ENCODE data around the gene COX14. TPM values are rescaled to one million over a fixed set of nuclear protein-coding genes. Genes with fewer than 3 reads are reported as not detected.
"Not testable (repeated sequence)": the region's sequence is repeated elsewhere in the genome, so short reads cannot be mapped to it uniquely, and the experiment has no call there.

Gene COX14
- total and polyA plus RNA-seq, 9 donors, result 27.1 to 58.6 (median 35.7) TPM

DNA sequence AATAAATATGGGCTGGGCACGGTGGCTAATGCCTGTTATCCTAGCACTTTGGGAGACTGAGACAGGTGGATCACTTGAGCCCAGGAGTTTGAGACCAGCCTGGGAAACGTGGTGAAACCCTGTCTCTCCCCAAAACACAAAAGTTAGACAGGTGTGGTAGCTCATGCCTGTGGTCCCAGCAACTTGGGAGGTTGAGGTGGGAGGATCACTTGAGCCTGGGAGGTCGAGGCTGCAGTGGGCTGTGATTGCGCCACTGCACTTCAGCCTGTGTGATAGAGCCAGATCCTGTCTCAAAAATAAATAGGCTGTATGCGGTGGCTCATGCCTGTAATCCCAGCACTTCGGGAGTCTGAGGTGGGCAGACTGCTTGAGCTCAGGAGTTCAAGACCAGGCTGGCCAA is 36.0 kb downstream of the COX14 start:
- H3K36me3 ChIP-seq (ENCODE audit: control insufficient read depth, insufficient read depth, low read length); H3K27me3 ChIP-seq (ENCODE audit: control insufficient read depth, insufficient read depth, low read length); H3K4me1 ChIP-seq (ENCODE audit: control insufficient read depth, insufficient read depth, low read length); H3K27ac ChIP-seq (ENCODE audit: low read length); H3K4me3 ChIP-seq (ENCODE audit: low read length); DNase-seq; H3K9me3 ChIP-seq (replicated peaks; ENCODE audit: control insufficient read depth, low read depth, low read length): not testable (repeated sequence)
- WGBS (ENCODE audit: insufficient coverage), result 97% methylated on average over 4 of the region's 6 CpGs

DNA sequence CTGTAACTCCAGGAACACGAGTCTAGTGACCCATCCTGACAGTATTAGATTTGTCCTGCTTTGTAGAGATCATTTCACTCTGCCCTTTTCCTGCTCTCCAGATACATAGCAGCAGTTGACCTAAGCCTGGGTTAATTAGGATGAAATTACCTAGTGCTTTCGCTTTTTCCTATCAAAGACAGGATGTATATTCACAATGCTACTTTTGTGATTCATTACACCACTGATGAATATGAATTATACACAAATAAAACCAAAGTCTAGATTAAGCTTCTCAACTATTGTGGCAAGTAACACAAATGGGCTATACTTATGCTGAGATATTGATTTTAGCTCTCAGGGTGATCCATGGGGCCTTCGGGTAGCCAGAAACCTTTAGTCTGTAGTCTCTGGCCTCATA is 37.3 kb downstream of the COX14 start:
- Histone ChIP-seq H3K36me3 (ENCODE audit: control insufficient read depth, insufficient read depth, low read length) (peaks cover 2% of the 10 kb centered on the region), H3K4me1 (ENCODE audit: control insufficient read depth, insufficient read depth, low read length) (no peaks in the 10 kb centered on the region), H3K27ac (ENCODE audit: low read length) (no peak overlapping the region), H3K9me3 (replicated peaks; ENCODE audit: control insufficient read depth, low read depth, low read length) (no peaks in the 10 kb centered on the region), H3K4me3 (ENCODE audit: low read length) (no peak overlapping the region), H3K27me3 (ENCODE audit: control insufficient read depth, insufficient read depth, low read length) (no peaks in the 10 kb centered on the region)
- WGBS (ENCODE audit: insufficient coverage), result no CpG with 5 or more reads among the region's 3 CpGs
- no peak for DNase-seq

DNA sequence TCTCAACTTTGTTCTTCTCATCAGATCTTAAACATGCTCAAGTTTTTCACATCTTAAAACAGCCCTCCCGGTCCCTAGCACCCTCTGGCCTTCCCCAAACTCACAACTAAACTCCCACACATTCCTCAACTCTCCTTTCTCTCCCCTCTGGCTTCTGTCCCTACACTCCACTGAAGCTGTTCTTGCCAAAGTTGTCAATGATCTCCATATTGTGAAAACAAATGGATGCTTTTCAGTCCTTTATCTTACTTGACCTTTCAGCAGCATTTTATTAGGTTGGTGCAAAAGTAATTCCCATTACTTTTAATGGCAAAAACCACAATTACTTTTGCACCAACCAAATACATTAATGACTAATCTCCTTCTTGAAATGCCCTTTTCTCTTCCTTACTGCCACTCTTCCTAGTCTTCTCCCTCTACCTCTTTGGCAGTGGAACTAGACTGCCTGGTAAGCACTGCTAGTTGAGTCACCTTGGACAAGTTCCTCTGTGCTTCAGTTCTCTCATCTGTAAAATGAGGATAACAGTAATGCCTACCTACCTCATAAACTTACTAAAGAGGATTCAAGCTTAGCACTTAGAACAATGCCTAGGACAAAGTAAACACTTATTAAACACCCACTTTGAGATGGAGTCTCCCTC is 39.1 kb downstream of the COX14 start:
- H3K9me3 ChIP-seq (replicated peaks; ENCODE audit: control insufficient read depth, low read depth, low read length), result no peaks in the 10 kb centered on the region
- 53% methylated on average over 1 of the region's 1 CpG for WGBS (ENCODE audit: insufficient coverage)
- no peaks in the 10 kb centered on the region for H3K27me3 ChIP-seq (ENCODE audit: control insufficient read depth, insufficient read depth, low read length)
- no peak for DNase-seq
- H3K27ac ChIP-seq (ENCODE audit: low read length), result no peak overlapping the region
- peaks cover 2% of the 10 kb centered on the region for H3K36me3 ChIP-seq (ENCODE audit: control insufficient read depth, insufficient read depth, low read length)
- H3K4me1 ChIP-seq (ENCODE audit: control insufficient read depth, insufficient read depth, low read length), result no peaks in the 10 kb centered on the region
- H3K4me3 ChIP-seq (ENCODE audit: low read length), result no peak overlapping the region

DNA sequence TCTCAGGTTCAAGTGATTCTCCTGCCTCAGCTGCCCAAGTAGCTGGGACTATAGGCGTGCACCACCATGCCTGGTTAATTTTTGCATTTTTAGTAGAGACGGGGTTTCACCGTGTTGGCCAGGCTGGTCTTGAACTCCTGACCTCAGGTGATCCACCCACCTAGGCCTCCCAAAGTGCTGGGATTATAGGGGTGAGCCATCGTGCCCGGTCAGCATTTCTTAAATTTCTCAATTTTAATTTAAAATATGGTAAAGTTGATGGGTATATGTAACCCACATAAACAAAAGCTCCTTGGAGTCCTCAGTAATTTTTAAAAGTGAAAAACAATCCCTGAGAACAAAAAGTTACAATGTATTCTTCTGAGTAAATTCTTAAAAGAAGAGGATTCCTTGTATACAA is 42.9 kb downstream of the COX14 start:
- not testable (repeated sequence) for H3K27ac ChIP-seq (ENCODE audit: low read length); H3K4me3 ChIP-seq (ENCODE audit: low read length); H3K27me3 ChIP-seq (ENCODE audit: control insufficient read depth, insufficient read depth, low read length); H3K36me3 ChIP-seq (ENCODE audit: control insufficient read depth, insufficient read depth, low read length); H3K9me3 ChIP-seq (replicated peaks; ENCODE audit: control insufficient read depth, low read depth, low read length); H3K4me1 ChIP-seq (ENCODE audit: control insufficient read depth, insufficient read depth, low read length); DNase-seq
- whole genome bisulfite sequencing (ENCODE audit: insufficient coverage), result no CpG with 5 or more reads among the region's 5 CpGs

DNA sequence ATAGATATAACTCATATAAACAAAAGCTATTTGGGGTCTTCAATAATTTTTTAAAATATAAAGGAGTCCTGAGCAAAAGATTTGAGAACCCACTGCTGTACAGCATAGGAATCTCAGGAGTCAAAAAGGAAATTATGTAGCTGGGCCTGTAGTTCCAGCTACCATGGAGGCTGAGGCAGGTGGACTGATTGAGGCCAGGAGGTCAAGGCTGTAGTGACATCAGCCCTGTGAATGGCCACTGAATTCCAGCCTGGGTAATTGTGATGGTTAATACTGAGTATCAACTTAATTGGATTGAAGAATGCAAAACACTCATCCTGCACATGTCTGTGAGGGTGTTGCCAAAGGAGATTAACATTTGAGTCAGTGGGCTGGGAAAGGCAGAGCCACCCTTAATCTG is 44.6 kb downstream of the COX14 start:
- Histone ChIP-seq H3K36me3 (ENCODE audit: control insufficient read depth, insufficient read depth, low read length) (peaks cover 5% of the 10 kb centered on the region), H3K9me3 (replicated peaks; ENCODE audit: control insufficient read depth, low read depth, low read length) (no peaks in the 10 kb centered on the region), H3K4me1 (ENCODE audit: control insufficient read depth, insufficient read depth, low read length) (no peaks in the 10 kb centered on the region), H3K27ac (ENCODE audit: low read length) (no peak overlapping the region), H3K27me3 (ENCODE audit: control insufficient read depth, insufficient read depth, low read length) (no peaks in the 10 kb centered on the region), H3K4me3 (ENCODE audit: low read length) (no peak overlapping the region)
- no peak for DNase-seq

DNA sequence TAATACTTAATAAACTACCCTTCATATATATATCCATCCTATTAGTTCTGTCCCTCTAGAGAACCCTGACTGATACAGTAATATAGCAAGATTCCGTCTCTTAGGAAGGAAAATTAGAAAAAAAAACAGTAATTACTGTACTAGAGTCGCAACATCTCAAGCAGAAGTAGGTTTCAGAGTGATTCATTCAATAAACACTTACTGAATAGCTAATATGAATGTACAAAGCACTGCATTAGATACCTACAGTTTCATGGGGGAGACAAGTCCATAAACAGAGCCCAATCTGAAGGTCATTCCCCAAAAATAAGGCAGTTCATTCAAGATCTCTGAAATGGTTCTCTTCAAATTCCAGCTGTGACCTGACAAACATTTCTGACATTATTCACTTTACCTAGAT is 45.2 kb downstream of the COX14 start:
- WGBS (ENCODE audit: insufficient coverage), result no CpG with 5 or more reads among the region's 2 CpGs
- Histone ChIP-seq H3K27me3 (ENCODE audit: control insufficient read depth, insufficient read depth, low read length) (no peaks in the 10 kb centered on the region), H3K9me3 (replicated peaks; ENCODE audit: control insufficient read depth, low read depth, low read length) (no peaks in the 10 kb centered on the region), H3K4me3 (ENCODE audit: low read length) (no peak overlapping the region), H3K36me3 (ENCODE audit: control insufficient read depth, insufficient read depth, low read length) (peaks cover 5% of the 10 kb centered on the region), H3K27ac (ENCODE audit: low read length) (no peak overlapping the region), H3K4me1 (ENCODE audit: control insufficient read depth, insufficient read depth, low read length) (no peaks in the 10 kb centered on the region)
- no peak for DNase-seq

DNA sequence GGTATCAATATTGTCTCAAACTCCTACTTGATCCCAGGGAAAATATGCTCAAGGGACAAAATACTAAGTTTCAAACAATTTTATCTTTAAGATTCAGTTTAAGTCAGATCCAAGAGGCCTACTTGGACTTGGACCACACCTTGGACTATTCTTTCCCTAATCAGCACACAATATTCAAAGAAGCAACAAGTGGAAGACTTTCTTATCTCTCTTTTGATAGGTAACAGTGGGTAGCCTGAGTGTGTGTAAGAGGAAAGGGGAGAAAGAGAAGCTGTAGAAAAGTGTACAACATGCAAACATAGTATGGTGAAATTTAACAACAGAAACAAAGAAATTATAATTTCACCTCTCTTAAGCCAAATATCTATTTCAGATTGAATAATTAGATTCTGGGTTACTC is 48.6 kb downstream of the COX14 start:
- Histone ChIP-seq H3K4me1 (ENCODE audit: control insufficient read depth, insufficient read depth, low read length) (no peaks in the 10 kb centered on the region), H3K27me3 (ENCODE audit: control insufficient read depth, insufficient read depth, low read length) (no peaks in the 10 kb centered on the region), H3K36me3 (ENCODE audit: control insufficient read depth, insufficient read depth, low read length) (peaks cover 3% of the 10 kb centered on the region), H3K4me3 (ENCODE audit: low read length) (no peak overlapping the region), H3K9me3 (replicated peaks; ENCODE audit: control insufficient read depth, low read depth, low read length) (no peaks in the 10 kb centered on the region), H3K27ac (ENCODE audit: low read length) (no peak overlapping the region)
- no peak for DNase-seq

DNA sequence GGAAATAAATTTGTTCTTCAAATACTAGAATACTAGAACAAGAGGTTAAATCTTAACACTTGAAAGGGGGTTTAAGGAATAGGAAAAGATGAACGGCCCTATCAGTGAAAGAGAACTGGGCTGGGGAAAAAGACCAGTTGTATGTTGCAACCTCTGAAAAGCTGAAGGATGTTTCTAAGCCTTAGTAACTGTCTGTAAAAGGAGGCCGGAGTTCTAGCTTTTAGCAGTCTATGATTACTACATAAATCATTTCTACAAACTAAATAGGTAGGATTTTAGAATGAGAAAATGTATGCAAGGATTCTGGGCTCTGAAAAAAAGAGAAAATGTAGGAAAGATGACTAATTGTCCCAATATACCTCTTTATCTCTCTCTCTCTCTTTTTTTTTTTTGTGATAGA is 50.2 kb downstream of the COX14 start:
- H3K4me3 ChIP-seq (ENCODE audit: low read length), result no peak overlapping the region
- no peak overlapping the region for H3K27ac ChIP-seq (ENCODE audit: low read length)
- no peaks in the 10 kb centered on the region for H3K36me3 ChIP-seq (ENCODE audit: control insufficient read depth, insufficient read depth, low read length)
- no peaks in the 10 kb centered on the region for H3K4me1 ChIP-seq (ENCODE audit: control insufficient read depth, insufficient read depth, low read length)
- WGBS (ENCODE audit: insufficient coverage), result no CpG with 5 or more reads among the region's 2 CpGs
- H3K9me3 ChIP-seq (replicated peaks; ENCODE audit: control insufficient read depth, low read depth, low read length), result no peaks in the 10 kb centered on the region
- no peak for DNase-seq
- no peaks in the 10 kb centered on the region for H3K27me3 ChIP-seq (ENCODE audit: control insufficient read depth, insufficient read depth, low read length)

DNA sequence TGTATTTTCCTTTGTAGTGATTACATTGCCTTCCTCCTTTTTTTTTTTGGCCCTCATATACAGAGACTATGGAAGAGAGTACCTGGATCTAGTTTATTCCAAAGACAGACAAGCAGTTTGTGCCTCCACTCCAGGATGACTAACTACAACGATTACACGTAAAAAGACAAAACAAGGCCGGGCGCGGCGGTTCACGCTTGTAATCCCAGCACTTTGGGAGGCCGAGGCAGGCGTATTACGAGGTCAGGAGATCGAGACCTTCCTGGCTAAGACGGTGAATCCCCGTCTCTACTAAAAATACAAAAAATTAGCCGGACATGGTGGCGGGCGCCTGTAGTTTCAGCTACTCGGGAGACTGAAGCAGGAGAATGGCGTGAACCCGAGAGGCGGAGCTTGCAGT is 52.9 kb downstream of the COX14 start:
- Histone ChIP-seq H3K27ac (ENCODE audit: low read length) (no peak overlapping the region), H3K4me3 (ENCODE audit: low read length) (no peak overlapping the region), H3K36me3 (ENCODE audit: control insufficient read depth, insufficient read depth, low read length) (no peaks in the 10 kb centered on the region), H3K27me3 (ENCODE audit: control insufficient read depth, insufficient read depth, low read length) (no peaks in the 10 kb centered on the region), H3K4me1 (ENCODE audit: control insufficient read depth, insufficient read depth, low read length) (peaks cover 8% of the 10 kb centered on the region), H3K9me3 (replicated peaks; ENCODE audit: control insufficient read depth, low read depth, low read length) (peaks cover 4% of the 10 kb centered on the region)
- DNase-seq, result no peak
- 91% methylated on average over 11 of the region's 20 CpGs for WGBS (ENCODE audit: insufficient coverage)

DNA sequence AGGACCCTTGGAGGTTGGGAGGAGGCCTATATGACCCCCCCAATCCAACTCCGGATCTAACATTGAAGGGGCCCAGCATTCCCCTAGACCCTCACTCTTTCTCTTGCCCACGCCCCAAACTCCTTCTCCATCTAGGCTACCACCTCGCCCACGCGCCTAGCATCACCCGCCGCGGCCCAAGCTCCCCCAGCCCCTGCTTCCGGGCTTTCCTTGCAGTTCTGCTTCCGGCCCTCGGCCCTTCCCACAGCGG is 54.7 kb downstream of the COX14 start:
- no peaks in the 10 kb centered on the region for H3K36me3 ChIP-seq (ENCODE audit: control insufficient read depth, insufficient read depth, low read length)
- peak overlapping the region; percentile 96 for H3K4me3 ChIP-seq (ENCODE audit: low read length)
- peaks cover 8% of the 10 kb centered on the region for H3K4me1 ChIP-seq (ENCODE audit: control insufficient read depth, insufficient read depth, low read length)
- peak overlapping the region; percentile 99 for H3K27ac ChIP-seq (ENCODE audit: low read length)
- DNase-seq, result no peak
- H3K9me3 ChIP-seq (replicated peaks; ENCODE audit: control insufficient read depth, low read depth, low read length), result peaks cover 7% of the 10 kb centered on the region
- WGBS (ENCODE audit: insufficient coverage), result 0% methylated on average over 12 of the region's 12 CpGs
- no peaks in the 10 kb centered on the region for H3K27me3 ChIP-seq (ENCODE audit: control insufficient read depth, insufficient read depth, low read length)

DNA sequence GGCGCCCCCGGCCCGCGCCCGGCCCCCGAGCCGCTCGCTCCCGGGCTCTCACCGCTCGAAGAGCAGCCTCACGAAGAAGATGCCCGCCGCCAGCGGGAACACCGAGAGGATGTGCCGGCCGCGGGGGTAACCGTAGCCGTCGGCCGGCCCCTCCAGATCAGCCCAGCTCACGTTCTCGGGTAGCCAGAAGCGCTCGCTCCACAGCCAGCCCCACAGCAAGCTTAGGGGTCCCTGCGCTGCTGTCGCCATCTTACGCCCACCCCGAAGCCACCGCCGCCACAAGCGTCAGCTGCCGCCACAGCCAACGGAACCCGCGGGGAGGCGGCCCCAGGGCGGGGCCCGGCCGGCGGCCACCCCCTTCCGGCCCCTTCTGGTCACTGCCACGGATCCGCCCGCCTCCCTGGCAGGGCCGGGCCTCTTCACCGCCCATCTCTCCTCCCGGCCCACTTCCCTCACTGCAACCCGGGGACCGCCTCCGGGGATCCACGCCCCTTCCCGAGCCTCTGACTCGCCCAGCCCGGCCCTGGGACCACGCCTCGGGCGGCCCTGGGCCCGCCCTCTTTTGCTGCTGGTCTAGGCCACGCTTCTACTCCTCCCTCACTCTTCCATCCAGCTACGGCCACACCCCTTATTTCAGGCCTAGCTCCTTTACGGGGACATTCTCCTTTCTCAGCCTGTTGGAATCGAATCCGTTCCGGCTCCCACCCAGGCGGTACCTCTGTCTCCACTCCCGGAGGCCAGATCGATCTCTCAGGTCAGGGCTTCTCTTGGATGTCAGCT is 55.2 kb downstream of the COX14 start, which contains the start of gene CERS5:
Gene CERS5, minus strand, starts transcription at position 321 of the 780 bp plus-strand sequence. Its CDS starts 72 bp downstream, at position 249.
- H3K27ac ChIP-seq (ENCODE audit: low read length), result peak within 1 kb of the TSS; percentile 99
- H3K4me1 ChIP-seq (ENCODE audit: control insufficient read depth, insufficient read depth, low read length), result peaks cover 8% of the 10 kb centered on the region
- no peaks in the 10 kb centered on the region for H3K27me3 ChIP-seq (ENCODE audit: control insufficient read depth, insufficient read depth, low read length)
- peak; percentile 100 for DNase-seq
- H3K9me3 ChIP-seq (replicated peaks; ENCODE audit: control insufficient read depth, low read depth, low read length), result peaks cover 7% of the 10 kb centered on the region
- H3K36me3 ChIP-seq (ENCODE audit: control insufficient read depth, insufficient read depth, low read length), result no peaks in the 10 kb centered on the region
- peak within 1 kb of the TSS; percentile 96 for H3K4me3 ChIP-seq (ENCODE audit: low read length)
- WGBS (ENCODE audit: insufficient coverage), result under 1% methylated on average over 70 of the region's 70 CpGs
